ENCODE measurements around the gene SLC1A5. TPM values are rescaled to one million over a fixed set of nuclear protein-coding genes. Genes with fewer than 3 reads are reported as not detected.
A peak's percentile ranks its signal among the peaks of the same experiment; 100 is the strongest.

SLC1A5 gene
- total and polyA plus RNA-seq, 2 experiments from 2014 or later, result 103 to 272 TPM

DNA sequence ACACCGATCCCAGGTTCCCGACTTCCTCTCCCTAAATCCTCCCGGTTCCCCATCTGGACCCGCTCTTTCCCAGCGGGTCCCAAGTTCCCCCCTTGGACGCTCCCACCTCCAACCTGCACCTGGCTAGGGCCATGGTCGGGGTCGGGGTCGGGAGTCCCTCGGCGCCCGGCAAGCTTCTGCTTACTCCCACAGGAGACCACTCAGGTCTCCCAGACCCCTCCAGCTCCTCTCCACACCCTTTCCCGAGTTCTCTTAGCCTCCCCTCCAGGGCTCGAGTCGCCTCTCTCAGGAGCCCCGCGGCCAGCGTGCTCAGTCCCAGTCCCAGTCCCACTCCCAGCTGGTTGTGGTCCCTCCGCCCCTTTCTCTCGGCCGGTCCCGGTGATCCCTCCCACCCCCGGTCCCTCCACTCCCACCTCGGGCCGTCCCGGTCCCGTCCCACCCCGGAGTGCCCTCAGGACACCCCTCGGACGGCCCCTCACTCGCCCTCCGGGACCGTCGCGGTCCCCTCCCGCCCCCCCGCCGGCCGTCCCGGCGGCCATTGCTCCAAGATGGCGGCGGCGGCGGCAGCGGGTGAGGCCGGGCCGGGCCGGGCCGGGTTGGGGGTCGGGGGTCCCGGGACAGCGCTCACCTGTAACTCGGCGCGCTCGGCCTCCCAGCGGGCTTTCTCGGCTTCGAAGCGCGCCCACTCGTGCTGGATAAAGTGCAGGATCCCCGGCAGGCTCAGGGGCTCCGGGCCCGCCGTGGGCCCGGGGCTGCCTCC lies 42.7 kb downstream of the SLC1A5 start, which contains the start of gene FKRP:
FKRP (plus strand) TSS at position 537 of the 760 bp plus-strand sequence. CDS start 9,394 bp downstream, outside the sequence.
- H3K27me3 Mint-ChIP-seq (ENCODE audit: insufficient read depth, low read depth, poor library complexity), result peaks cover 25% of the 10 kb centered on the region
- DNase-seq (ENCODE audit: low spot score) (peak; percentile 56), ATAC-seq (peak; percentile 30)
- Histone ChIP-seq H3K27me3 (ENCODE audit: insufficient read depth) (no peaks in the 10 kb centered on the region), H3K27ac (ENCODE audit: low read depth) (0 out of 2 replicates have a peak within 1 kb of the TSS, but pooled peaks have one; percentile 5), H4K20me1 (replicated peaks; ENCODE audit: insufficient read depth) (peaks cover 46% of the 10 kb centered on the region), H3K4me3 (peak within 1 kb of the TSS; percentile 93), H3K4me1 (ENCODE audit: insufficient read depth) (peaks cover 10% of the 10 kb centered on the region; the same call in 1 of the 2 replicates), H3K4me2 (peak within 1 kb of the TSS; percentile 98), H3K9me2 (ENCODE audit: insufficient read depth) (no peaks in the 10 kb centered on the region), H3F3A (replicated peaks; ENCODE audit: low read depth) (0 out of 2 replicates have a peak, but pooled peaks cover 14% of the 10 kb centered on the region), H2AFZ (no peak within 1 kb of the TSS; the same call in 1 of the 2 replicates), H3K36me3 (ENCODE audit: insufficient read depth) (peaks cover 4% of the 10 kb centered on the region; the same call in 1 of the 2 replicates), H3K79me2 (replicated peaks; ENCODE audit: insufficient read depth) (peaks cover 51% of the 10 kb centered on the region)
- TF ChIP-seq POLR2AphosphoS5 (IDR thresholded peaks at IDR 0.05; ENCODE audit: low read depth) (peak; percentile 40), ZNF114 (CRISPR knock-in tag; IDR thresholded peaks at IDR 0.05) (no peak), ZNF331 (CRISPR knock-in tag; IDR thresholded peaks at IDR 0.05; ENCODE audit: low read depth) (no peak), JUNB (IDR thresholded peaks at IDR 0.05; ENCODE audit: unreplicated experiment) (no peak), EZH2phosphoT487 (IDR thresholded peaks at IDR 0.05; ENCODE audit: unreplicated experiment) (no peak)
- TF ChIP-seq, protein P1, sequence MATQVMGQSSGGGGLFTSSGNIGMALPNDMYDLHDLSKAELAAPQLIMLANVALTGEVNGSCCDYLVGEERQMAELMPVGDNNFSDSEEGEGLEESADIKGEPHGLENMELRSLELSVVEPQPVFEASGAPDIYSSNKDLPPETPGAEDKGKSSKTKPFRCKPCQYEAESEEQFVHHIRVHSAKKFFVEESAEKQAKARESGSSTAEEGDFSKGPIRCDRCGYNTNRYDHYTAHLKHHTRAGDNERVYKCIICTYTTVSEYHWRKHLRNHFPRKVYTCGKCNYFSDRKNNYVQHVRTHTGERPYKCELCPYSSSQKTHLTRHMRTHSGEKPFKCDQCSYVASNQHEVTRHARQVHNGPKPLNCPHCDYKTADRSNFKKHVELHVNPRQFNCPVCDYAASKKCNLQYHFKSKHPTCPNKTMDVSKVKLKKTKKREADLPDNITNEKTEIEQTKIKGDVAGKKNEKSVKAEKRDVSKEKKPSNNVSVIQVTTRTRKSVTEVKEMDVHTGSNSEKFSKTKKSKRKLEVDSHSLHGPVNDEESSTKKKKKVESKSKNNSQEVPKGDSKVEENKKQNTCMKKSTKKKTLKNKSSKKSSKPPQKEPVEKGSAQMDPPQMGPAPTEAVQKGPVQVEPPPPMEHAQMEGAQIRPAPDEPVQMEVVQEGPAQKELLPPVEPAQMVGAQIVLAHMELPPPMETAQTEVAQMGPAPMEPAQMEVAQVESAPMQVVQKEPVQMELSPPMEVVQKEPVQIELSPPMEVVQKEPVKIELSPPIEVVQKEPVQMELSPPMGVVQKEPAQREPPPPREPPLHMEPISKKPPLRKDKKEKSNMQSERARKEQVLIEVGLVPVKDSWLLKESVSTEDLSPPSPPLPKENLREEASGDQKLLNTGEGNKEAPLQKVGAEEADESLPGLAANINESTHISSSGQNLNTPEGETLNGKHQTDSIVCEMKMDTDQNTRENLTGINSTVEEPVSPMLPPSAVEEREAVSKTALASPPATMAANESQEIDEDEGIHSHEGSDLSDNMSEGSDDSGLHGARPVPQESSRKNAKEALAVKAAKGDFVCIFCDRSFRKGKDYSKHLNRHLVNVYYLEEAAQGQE (IDR thresholded peaks at IDR 0.05; ENCODE audit: unreplicated experiment), result peak; percentile 4
- TF ChIP-seq, protein P2, sequence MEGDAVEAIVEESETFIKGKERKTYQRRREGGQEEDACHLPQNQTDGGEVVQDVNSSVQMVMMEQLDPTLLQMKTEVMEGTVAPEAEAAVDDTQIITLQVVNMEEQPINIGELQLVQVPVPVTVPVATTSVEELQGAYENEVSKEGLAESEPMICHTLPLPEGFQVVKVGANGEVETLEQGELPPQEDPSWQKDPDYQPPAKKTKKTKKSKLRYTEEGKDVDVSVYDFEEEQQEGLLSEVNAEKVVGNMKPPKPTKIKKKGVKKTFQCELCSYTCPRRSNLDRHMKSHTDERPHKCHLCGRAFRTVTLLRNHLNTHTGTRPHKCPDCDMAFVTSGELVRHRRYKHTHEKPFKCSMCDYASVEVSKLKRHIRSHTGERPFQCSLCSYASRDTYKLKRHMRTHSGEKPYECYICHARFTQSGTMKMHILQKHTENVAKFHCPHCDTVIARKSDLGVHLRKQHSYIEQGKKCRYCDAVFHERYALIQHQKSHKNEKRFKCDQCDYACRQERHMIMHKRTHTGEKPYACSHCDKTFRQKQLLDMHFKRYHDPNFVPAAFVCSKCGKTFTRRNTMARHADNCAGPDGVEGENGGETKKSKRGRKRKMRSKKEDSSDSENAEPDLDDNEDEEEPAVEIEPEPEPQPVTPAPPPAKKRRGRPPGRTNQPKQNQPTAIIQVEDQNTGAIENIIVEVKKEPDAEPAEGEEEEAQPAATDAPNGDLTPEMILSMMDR (conservative IDR thresholded peaks at IDR 0.05; ENCODE audit: low read depth in 2 of 2), result no peak
- TF ChIP-seq, protein P3, sequence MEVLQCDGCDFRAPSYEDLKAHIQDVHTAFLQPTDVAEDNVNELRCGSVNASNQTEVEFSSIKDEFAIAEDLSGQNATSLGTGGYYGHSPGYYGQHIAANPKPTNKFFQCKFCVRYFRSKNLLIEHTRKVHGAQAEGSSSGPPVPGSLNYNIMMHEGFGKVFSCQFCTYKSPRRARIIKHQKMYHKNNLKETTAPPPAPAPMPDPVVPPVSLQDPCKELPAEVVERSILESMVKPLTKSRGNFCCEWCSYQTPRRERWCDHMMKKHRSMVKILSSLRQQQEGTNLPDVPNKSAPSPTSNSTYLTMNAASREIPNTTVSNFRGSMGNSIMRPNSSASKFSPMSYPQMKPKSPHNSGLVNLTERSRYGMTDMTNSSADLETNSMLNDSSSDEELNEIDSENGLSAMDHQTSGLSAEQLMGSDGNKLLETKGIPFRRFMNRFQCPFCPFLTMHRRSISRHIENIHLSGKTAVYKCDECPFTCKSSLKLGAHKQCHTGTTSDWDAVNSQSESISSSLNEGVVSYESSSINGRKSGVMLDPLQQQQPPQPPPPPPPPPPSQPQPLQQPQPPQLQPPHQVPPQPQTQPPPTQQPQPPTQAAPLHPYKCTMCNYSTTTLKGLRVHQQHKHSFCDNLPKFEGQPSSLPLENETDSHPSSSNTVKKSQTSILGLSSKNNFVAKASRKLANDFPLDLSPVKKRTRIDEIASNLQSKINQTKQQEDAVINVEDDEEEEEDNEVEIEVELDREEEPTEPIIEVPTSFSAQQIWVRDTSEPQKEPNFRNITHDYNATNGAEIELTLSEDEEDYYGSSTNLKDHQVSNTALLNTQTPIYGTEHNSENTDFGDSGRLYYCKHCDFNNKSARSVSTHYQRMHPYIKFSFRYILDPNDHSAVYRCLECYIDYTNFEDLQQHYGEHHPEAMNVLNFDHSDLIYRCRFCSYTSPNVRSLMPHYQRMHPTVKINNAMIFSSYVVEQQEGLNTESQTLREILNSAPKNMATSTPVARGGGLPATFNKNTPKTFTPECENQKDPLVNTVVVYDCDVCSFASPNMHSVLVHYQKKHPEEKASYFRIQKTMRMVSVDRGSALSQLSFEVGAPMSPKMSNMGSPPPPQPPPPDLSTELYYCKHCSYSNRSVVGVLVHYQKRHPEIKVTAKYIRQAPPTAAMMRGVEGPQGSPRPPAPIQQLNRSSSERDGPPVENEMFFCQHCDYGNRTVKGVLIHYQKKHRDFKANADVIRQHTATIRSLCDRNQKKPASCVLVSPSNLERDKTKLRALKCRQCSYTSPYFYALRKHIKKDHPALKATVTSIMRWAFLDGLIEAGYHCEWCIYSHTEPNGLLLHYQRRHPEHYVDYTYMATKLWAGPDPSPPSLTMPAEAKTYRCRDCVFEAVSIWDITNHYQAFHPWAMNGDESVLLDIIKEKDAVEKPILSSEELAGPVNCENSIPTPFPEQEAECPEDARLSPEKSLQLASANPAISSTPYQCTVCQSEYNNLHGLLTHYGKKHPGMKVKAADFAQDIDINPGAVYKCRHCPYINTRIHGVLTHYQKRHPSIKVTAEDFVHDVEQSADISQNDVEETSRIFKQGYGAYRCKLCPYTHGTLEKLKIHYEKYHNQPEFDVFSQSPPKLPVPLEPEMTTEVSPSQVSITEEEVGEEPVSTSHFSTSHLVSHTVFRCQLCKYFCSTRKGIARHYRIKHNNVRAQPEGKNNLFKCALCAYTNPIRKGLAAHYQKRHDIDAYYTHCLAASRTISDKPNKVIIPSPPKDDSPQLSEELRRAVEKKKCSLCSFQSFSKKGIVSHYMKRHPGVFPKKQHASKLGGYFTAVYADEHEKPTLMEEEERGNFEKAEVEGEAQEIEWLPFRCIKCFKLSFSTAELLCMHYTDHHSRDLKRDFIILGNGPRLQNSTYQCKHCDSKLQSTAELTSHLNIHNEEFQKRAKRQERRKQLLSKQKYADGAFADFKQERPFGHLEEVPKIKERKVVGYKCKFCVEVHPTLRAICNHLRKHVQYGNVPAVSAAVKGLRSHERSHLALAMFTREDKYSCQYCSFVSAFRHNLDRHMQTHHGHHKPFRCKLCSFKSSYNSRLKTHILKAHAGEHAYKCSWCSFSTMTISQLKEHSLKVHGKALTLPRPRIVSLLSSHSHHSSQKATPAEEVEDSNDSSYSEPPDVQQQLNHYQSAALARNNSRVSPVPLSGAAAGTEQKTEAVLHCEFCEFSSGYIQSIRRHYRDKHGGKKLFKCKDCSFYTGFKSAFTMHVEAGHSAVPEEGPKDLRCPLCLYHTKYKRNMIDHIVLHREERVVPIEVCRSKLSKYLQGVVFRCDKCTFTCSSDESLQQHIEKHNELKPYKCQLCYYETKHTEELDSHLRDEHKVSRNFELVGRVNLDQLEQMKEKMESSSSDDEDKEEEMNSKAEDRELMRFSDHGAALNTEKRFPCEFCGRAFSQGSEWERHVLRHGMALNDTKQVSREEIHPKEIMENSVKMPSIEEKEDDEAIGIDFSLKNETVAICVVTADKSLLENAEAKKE (CRISPR knock-in tag; IDR thresholded peaks at IDR 0.05), result no peak
- TF ChIP-seq, protein P4, sequence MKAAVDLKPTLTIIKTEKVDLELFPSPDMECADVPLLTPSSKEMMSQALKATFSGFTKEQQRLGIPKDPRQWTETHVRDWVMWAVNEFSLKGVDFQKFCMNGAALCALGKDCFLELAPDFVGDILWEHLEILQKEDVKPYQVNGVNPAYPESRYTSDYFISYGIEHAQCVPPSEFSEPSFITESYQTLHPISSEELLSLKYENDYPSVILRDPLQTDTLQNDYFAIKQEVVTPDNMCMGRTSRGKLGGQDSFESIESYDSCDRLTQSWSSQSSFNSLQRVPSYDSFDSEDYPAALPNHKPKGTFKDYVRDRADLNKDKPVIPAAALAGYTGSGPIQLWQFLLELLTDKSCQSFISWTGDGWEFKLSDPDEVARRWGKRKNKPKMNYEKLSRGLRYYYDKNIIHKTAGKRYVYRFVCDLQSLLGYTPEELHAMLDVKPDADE (IDR thresholded peaks at IDR 0.05), result no peak
- H3K36me3 Mint-ChIP-seq (ENCODE audit: low read depth), result peaks cover 34% of the 10 kb centered on the region
- H3K27ac Mint-ChIP-seq, result peak within 1 kb of the TSS; percentile 96
- H3K4me1 Mint-ChIP-seq, result peaks cover 49% of the 10 kb centered on the region
- H3K4me3 Mint-ChIP-seq, result peak within 1 kb of the TSS; percentile 98
- H3K9me3 Mint-ChIP-seq, result no peaks in the 10 kb centered on the region; the same call in 2 of the 3 replicates
